HepG2 (cell line): Measurements from ENCODE around the gene IKZF5. TPM values are rescaled to one million over a fixed set of nuclear protein-coding genes. Genes with fewer than 3 reads are reported as not detected.

Source experiments
- ATF3 ChIP-seq: sonication (generic); formaldehyde crosslinking; IDR thresholded peaks from 2 replicates; pipeline ENCODE4 v1.4.0; 2020; ENCODE audit warnings: missing genetic modification reagents
- FOXK1 ChIP-seq: sonication (generic); formaldehyde crosslinking; IDR thresholded peaks from 2 replicates; pipeline ENCODE4 v1.4.0; 2020; ENCODE audit warnings: low read depth, missing genetic modification reagents, borderline replicate concordance
- JARID2 ChIP-seq: sonication (generic); formaldehyde crosslinking; IDR thresholded peaks from 2 replicates; pipeline ENCODE4 v1.8.1; 2023; ENCODE audit warnings: missing genetic modification reagents, inconsistent platforms; ENCODE audit not compliant: insufficient replicate concordance
- NFRKB ChIP-seq: fragments of 450-650 bp; IDR thresholded peaks from 2 replicates; pipeline ENCODE4 v1.6.1; 2017
- PITX1 ChIP-seq: sonication (generic); formaldehyde crosslinking; IDR thresholded peaks from 2 replicates; pipeline ENCODE4 v1.5.1; 2020; ENCODE audit warnings: mild to moderate bottlenecking, missing genetic modification reagents
- RBFOX2 ChIP-seq: fragments of 200-400 bp; formaldehyde crosslinking; IDR thresholded peaks from 2 replicates; pipeline ENCODE4 v1.6.1; 2017; ENCODE audit warnings: low read depth, mild to moderate bottlenecking, low read length
- SNAPC4 ChIP-seq: sonication (generic); formaldehyde crosslinking; IDR thresholded peaks from 2 replicates; pipeline ENCODE4 v1.4.0; 2020; ENCODE audit warnings: mild to moderate bottlenecking, missing genetic modification reagents
- ZFP82 ChIP-seq: sonication (generic); formaldehyde crosslinking; IDR thresholded peaks from 2 replicates; pipeline ENCODE4 v1.5.1; 2020; ENCODE audit warnings: mild to moderate bottlenecking, missing genetic modification reagents, borderline replicate concordance
- ZNF263 ChIP-seq: sonication (generic); formaldehyde crosslinking; IDR thresholded peaks from 2 replicates; pipeline ENCODE4 v1.4.0; 2020; ENCODE audit warnings: missing genetic modification reagents
- ZNF329 ChIP-seq: sonication (generic); formaldehyde crosslinking; IDR thresholded peaks from 2 replicates; pipeline ENCODE4 v1.9.0; 2021; ENCODE audit warnings: low read depth, mild to moderate bottlenecking, missing genetic modification reagents
- ZNF577 ChIP-seq: sonication (generic); formaldehyde crosslinking; IDR thresholded peaks from 2 replicates; pipeline ENCODE4 v1.4.0; 2020; ENCODE audit warnings: mild to moderate bottlenecking, low read depth, missing genetic modification reagents, borderline replicate concordance
- ZNF672 ChIP-seq: sonication (generic); formaldehyde crosslinking; IDR thresholded peaks from 2 replicates; pipeline ENCODE4 v1.8.1; 2022; ENCODE audit warnings: missing genetic modification reagents
- polyA plus RNA-seq, 8 experiments: library from polyadenylated mRNA; depleted of rRNA in 3 of 8; stranded (reverse) in 7 of 8; unstranded in 1 of 8; fragments of >200 nt; fragmentation: Illumina TruSeq in 4 of 8; extraction: Trizol in 4 of 8; gene quantifications; 2 replicates each; pipeline versions ENCODE4 v1.2.1 to v1.2.3, GENCODE V29; 2011 to 2016; ENCODE audit warnings: low read depth in 4 of 8, missing spikeins in 1 of 8, mixed read lengths in 1 of 8; ENCODE audit not compliant: insufficient read depth in 1 of 8
- total RNA-seq, 5 experiments: library from RNA; depleted of rRNA; stranded (reverse); fragments of >200 nt; fragmentation: Illumina TruSeq; extraction: Trizol; gene quantifications; 2 replicates each; pipeline ENCODE4 v1.2.3, GENCODE V29; 2016; ENCODE audit warnings: low read depth in 1 of 5

IKZF5 gene
- total and polyA plus RNA-seq, 2 of the 13 experiments (the other 11 are each of a cell fraction or from before 2014, with no cell fraction given), result 3.7 to 12.0 TPM

GRCh38 chr10:122995936-122996335 lies 12.7 kb downstream of the IKZF5 start (continued):
- TF ChIP-seq SNAPC4 (CRISPR knock-in tag) (no peak), ZNF263 (no peak), JARID2 (no peak), PITX1 (no peak), ATF3 (CRISPR knock-in tag) (no peak), NFRKB (no peak), ZFP82 (no peak), RBFOX2 (no peak), ZNF577 (CRISPR knock-in tag) (no peak), FOXK1 (CRISPR knock-in tag) (no peak), ZNF672 (CRISPR knock-in tag) (no peak), ZNF329 (CRISPR knock-in tag) (no peak)
